IMR-90 (cell line): ENCODE data around the gene TAS2R40. TPM values are rescaled to one million over a fixed set of nuclear protein-coding genes. Genes with fewer than 3 reads are reported as not detected.

Experiments used
- ATAC-seq: fragments of 200-7000 bp; cut with Tn5 transposase; 2 replicates; pipeline ENCODE4 v1.9.1; 2020; ENCODE audit warnings: low read depth, mild to moderate bottlenecking, moderate library complexity
- BruUV-seq: library from RNA; stranded (reverse); fragments of 400-500 nt; replicated peaks from 2 replicates; lab custom pipeline; 2021; lab: Mats Ljungman, UMichigan
- CTCF ChIA-PET: fragments of 300-600 bp; formaldehyde crosslinking; extraction: SDS; loops from one replicate; lab custom pipeline; 2021; ENCODE audit warnings: antibody characterized with exemption; lab: Yijun Ruan, JAX
- POLR2A ChIA-PET: fragments of 300-600 bp; sonication (Branson Sonifier 250); formaldehyde crosslinking; loops from one replicate; lab custom pipeline; 2022; ENCODE audit warnings: antibody characterized with exemption; ENCODE audit not compliant: unreplicated experiment; lab: Charles Lee
- DNase-seq: peaks from one replicate; pipeline ENCODE4 v3.0.0; 2013
- H2AFZ ChIP-seq: replicated peaks from 2 replicates; pipeline ENCODE3; 2013; ENCODE audit warnings: low read length, mild to moderate bottlenecking; ENCODE audit not compliant: poor library complexity
- H2AK5ac ChIP-seq: 2 replicates; pipeline ENCODE4 v1.6.1; 2013; ENCODE audit warnings: low read depth, low read length, inconsistent platforms
- H2AK9ac ChIP-seq: replicated peaks from 2 replicates; pipeline ENCODE3; 2013; ENCODE audit warnings: mild to moderate bottlenecking, low read depth, low read length, moderate library complexity; ENCODE audit not compliant: poor library complexity
- H2BK120ac ChIP-seq: 2 replicates; pipeline ENCODE4 v1.6.1; 2013; ENCODE audit warnings: low read depth, low read length, inconsistent platforms
- H2BK15ac ChIP-seq: 3 replicates; pipeline ENCODE4 v1.6.1; 2013; ENCODE audit warnings: low read depth, low read length, inconsistent platforms
- H2BK20ac ChIP-seq: 2 replicates; pipeline ENCODE4 v1.6.1; 2013; ENCODE audit warnings: low read depth, mild to moderate bottlenecking, inconsistent platforms, low read length, moderate library complexity
- H2BK5ac ChIP-seq: 2 replicates; pipeline ENCODE4 v1.6.1; 2013; ENCODE audit warnings: mild to moderate bottlenecking, low read depth, low read length, inconsistent platforms; ENCODE audit not compliant: poor library complexity, severe bottlenecking
- H3K14ac ChIP-seq: replicated peaks from 2 replicates; pipeline ENCODE4 v1.6.1; 2013; ENCODE audit warnings: low read depth, low read length, inconsistent platforms
- H3K18ac ChIP-seq: 2 replicates; pipeline ENCODE4 v1.6.1; 2013; ENCODE audit warnings: low read depth, low read length, control low read depth
- H3K23ac ChIP-seq: 2 replicates; pipeline ENCODE4 v1.6.1; 2013; ENCODE audit warnings: low read depth, low read length, inconsistent platforms
- H3K27ac ChIP-seq: 2 replicates; pipeline ENCODE4 v1.5.1; 2013; ENCODE audit warnings: mild to moderate bottlenecking, control low read depth, low read length; ENCODE audit not compliant: insufficient read depth
- H3K27me3 ChIP-seq: 2 replicates; pipeline ENCODE4 v1.6.1; 2013; ENCODE audit warnings: low read length; ENCODE audit not compliant: control insufficient read depth, insufficient read depth
- H3K36me3 ChIP-seq: 2 replicates; pipeline ENCODE4 v1.6.1; 2013; ENCODE audit warnings: low read length, mixed read lengths; ENCODE audit not compliant: control insufficient read depth, insufficient read depth
- H3K4ac ChIP-seq: 2 replicates; pipeline ENCODE4 v1.6.1; 2013; ENCODE audit warnings: low read depth, low read length, inconsistent platforms
- H3K4me1 ChIP-seq: 2 replicates; pipeline ENCODE4 v1.6.1; 2013; ENCODE audit warnings: low read length, mixed read lengths; ENCODE audit not compliant: control insufficient read depth, insufficient read depth
- H3K4me2 ChIP-seq: 2 replicates; pipeline ENCODE4 v1.6.1; 2013; ENCODE audit warnings: low read depth, mild to moderate bottlenecking, control low read depth, low read length, moderate library complexity
- H3K4me3 ChIP-seq: 2 replicates; pipeline ENCODE4 v1.5.1; 2013; ENCODE audit warnings: low read depth, mild to moderate bottlenecking, control low read depth, low read length, moderate library complexity; ENCODE audit not compliant: insufficient read depth
- H3K56ac ChIP-seq: 2 replicates; pipeline ENCODE4 v1.6.1; 2013; ENCODE audit warnings: low read length, inconsistent platforms; ENCODE audit not compliant: insufficient read depth; ENCODE audit errors: extremely low read depth
- H3K79me1 ChIP-seq, 2 experiments: 2 replicates each; pipeline ENCODE4 v1.6.1; 2013; ENCODE audit warnings: low read length in 2 of 2, inconsistent platforms in 1 of 2, low read depth in 1 of 2
- H3K9ac ChIP-seq: 2 replicates; pipeline ENCODE4 v1.6.1; 2013; ENCODE audit warnings: low read depth, low read length, control low read depth
- H3K9me1 ChIP-seq: 2 replicates; pipeline ENCODE4 v1.6.1; 2013; ENCODE audit warnings: low read length, inconsistent platforms; ENCODE audit not compliant: insufficient read depth
- H3K9me3 ChIP-seq: 2 replicates; pipeline ENCODE4 v1.6.1; 2013; ENCODE audit warnings: low read length; ENCODE audit not compliant: control insufficient read depth, insufficient read depth
- H4K20me1 ChIP-seq: 2 replicates; pipeline ENCODE4 v1.6.1; 2013; ENCODE audit warnings: low read length, inconsistent platforms; ENCODE audit not compliant: insufficient read depth
- H4K5ac ChIP-seq: 2 replicates; pipeline ENCODE4 v1.6.1; 2013; ENCODE audit warnings: mild to moderate bottlenecking, low read depth, low read length, control low read depth
- H4K8ac ChIP-seq, 2 experiments: 2 replicates each; pipeline ENCODE4 v1.6.1; 2013; ENCODE audit warnings: low read depth in 2 of 2, low read length in 2 of 2, control low read depth in 1 of 2, inconsistent platforms in 1 of 2
- H4K91ac ChIP-seq: 2 replicates; pipeline ENCODE4 v1.6.1; 2013; ENCODE audit warnings: low read depth, low read length, inconsistent platforms; ENCODE audit not compliant: insufficient read depth
- BHLHE40 ChIP-seq: fragments of 150-350 bp; IDR thresholded peaks from 2 replicates; pipeline ENCODE4 v1.6.1; 2016; ENCODE audit warnings: mild to moderate bottlenecking, low read depth, low read length
- CEBPB ChIP-seq: IDR thresholded peaks from 2 replicates; pipeline ENCODE4 v1.6.1; 2012; ENCODE audit warnings: low read depth, low read length, improper control_type of control experiment
- CHD1 ChIP-seq: IDR thresholded peaks from 2 replicates; pipeline ENCODE4 v1.6.1; 2012; ENCODE audit warnings: low read depth, low read length, improper control_type of control experiment
- CTCF ChIP-seq: conservative IDR thresholded peaks from 2 replicates; pipeline ENCODE4 v1.5.1; 2012; ENCODE audit warnings: mild to moderate bottlenecking, low read depth, low read length, improper control_type of control experiment
- ELK1 ChIP-seq: fragments of 150-350 bp; IDR thresholded peaks from 2 replicates; pipeline ENCODE4 v1.6.1; 2016; ENCODE audit warnings: low read depth, mild to moderate bottlenecking, low read length, moderate library complexity, borderline replicate concordance
- FOS ChIP-seq: fragments of 150-350 bp; IDR thresholded peaks from 2 replicates; pipeline ENCODE4 v1.6.1; 2016; ENCODE audit warnings: low read depth, low read length
- MAFK ChIP-seq: IDR thresholded peaks from 2 replicates; pipeline ENCODE4 v1.6.1; 2012; ENCODE audit warnings: low read depth, low read length, improper control_type of control experiment
- MAZ ChIP-seq: IDR thresholded peaks from 2 replicates; pipeline ENCODE4 v1.6.1; 2012; ENCODE audit warnings: low read depth, mild to moderate bottlenecking, low read length, improper control_type of control experiment, moderate library complexity, borderline replicate concordance
- MXI1 ChIP-seq: IDR thresholded peaks from 2 replicates; pipeline ENCODE4 v1.6.1; 2012; ENCODE audit warnings: low read depth, mild to moderate bottlenecking, low read length, moderate library complexity, borderline replicate concordance
- NFE2L2 ChIP-seq: fragments of 150-350 bp; IDR thresholded peaks from 2 replicates; pipeline ENCODE4 v1.6.1; 2016; ENCODE audit warnings: low read depth, mild to moderate bottlenecking, low read length
- POLR2A ChIP-seq: IDR thresholded peaks from 2 replicates; pipeline ENCODE4 v1.6.1; 2012; ENCODE audit warnings: mild to moderate bottlenecking, low read depth, low read length
- RAD21 ChIP-seq: IDR thresholded peaks from 2 replicates; pipeline ENCODE4 v1.6.1; 2012; ENCODE audit warnings: low read length, improper control_type of control experiment
- RCOR1 ChIP-seq: IDR thresholded peaks from 2 replicates; pipeline ENCODE4 v1.6.1; 2012; ENCODE audit warnings: mild to moderate bottlenecking, low read length, improper control_type of control experiment; ENCODE audit not compliant: insufficient replicate concordance
- RFX5 ChIP-seq: IDR thresholded peaks from 2 replicates; pipeline ENCODE4 v1.8.0; 2012; ENCODE audit warnings: low read depth, mild to moderate bottlenecking, low read length, moderate library complexity
- SMC3 ChIP-seq: fragments of 150-350 bp; IDR thresholded peaks from 2 replicates; pipeline ENCODE4 v1.6.1; 2016; ENCODE audit warnings: low read depth, mild to moderate bottlenecking, antibody characterized with exemption, low read length, moderate library complexity
- USF2 ChIP-seq: fragments of 150-350 bp; IDR thresholded peaks from 2 replicates; pipeline ENCODE4 v1.6.1; 2017; ENCODE audit warnings: mild to moderate bottlenecking, antibody characterized with exemption, low read length, low read depth
- WGBS, 2 experiments: methylation state at CpG; one replicate each; pipeline versions ENCODE4 v1.1.5 to v1.1.7; 2013; ENCODE audit warnings: missing lambda C conversion rate in 2 of 2; ENCODE audit not compliant: insufficient read length in 1 of 2; ENCODE audit errors: extremely low coverage in 2 of 2; 5-methylcytosine and 5-hydroxymethylcytosine counted together
- dilution Hi-C: fragments of 300-500 bp; cut with HindIII; formaldehyde crosslinking; loops from one replicate; pipeline ENCODE4 v1.14.3; 2018; ENCODE audit warnings: low sequenced_read_pairs; ENCODE audit not compliant: unreplicated experiment
- in situ Hi-C: fragments of 300-500 bp; cut with MboI; formaldehyde crosslinking; loops from 3 replicates; pipeline ENCODE4 v1.14.3; 2019; ENCODE audit warnings: low sequenced_read_pairs, inconsistent platforms, mixed read lengths
- intact Hi-C: fragments of 100-400 bp; cut with micrococcal nuclease; formaldehyde crosslinking; loops from 2 replicates; pipeline ENCODE4 v1.10.0; 2022
- polyA plus RNA-seq, 3 experiments: library from polyadenylated mRNA; depleted of rRNA; stranded (reverse); fragments of >200 nt; gene quantifications; 2 replicates each; pipeline ENCODE4 v1.2.3, GENCODE V29; 2012; ENCODE audit warnings: low replicate concordance in 1 of 3
- total RNA-seq: library from RNA; depleted of rRNA; stranded (reverse); fragments of >200 nt; gene quantifications from 2 replicates; pipeline ENCODE4 v1.2.3, GENCODE V29; 2012

The TAS2R40 gene
- total and polyA plus RNA-seq, 2 of the 4 experiments (the other 2 are of a cell fraction), result not detected

- H3K23ac ChIP-seq, result no peak overlapping the region
- no peak overlapping the region for H2BK120ac ChIP-seq
- no peaks in the 10 kb centered on the region for H3K36me3 ChIP-seq
- no peaks in the 10 kb centered on the region for H3K27me3 ChIP-seq
- no TSS peak for BruUV-seq
- no peaks in the 10 kb centered on the region for H3K4me1 ChIP-seq
- no peak overlapping the region for H2BK15ac ChIP-seq
- CTCF ChIA-PET, result no interaction called here
- TF ChIP-seq CHD1, result no peak
- TF ChIP-seq NFE2L2, result no peak
- TF ChIP-seq CEBPB, result no peak
- TF ChIP-seq FOS, result no peak
- TF ChIP-seq ELK1, result no peak
- TF ChIP-seq USF2, result no peak
- TF ChIP-seq MAFK, result no peak
- TF ChIP-seq RAD21, result no peak
- no peak for TF ChIP-seq RCOR1
- no peak for TF ChIP-seq BHLHE40
- TF ChIP-seq MAZ, result no peak
- TF ChIP-seq MXI1, result no peak
- no peak for TF ChIP-seq CTCF
- TF ChIP-seq POLR2A, result no peak
- no peak for TF ChIP-seq RFX5
- TF ChIP-seq SMC3, result no peak
- POLR2A ChIA-PET, result no interaction called here
- H2BK5ac ChIP-seq, result no peak overlapping the region
- H3K9me3 ChIP-seq, result no peaks in the 10 kb centered on the region
- no peak overlapping the region for H2AK9ac ChIP-seq
- no peak overlapping the region for H3K4me3 ChIP-seq
- no peak overlapping the region for H2BK20ac ChIP-seq
- no peak overlapping the region for H3K4ac ChIP-seq
- no peak overlapping the region for H4K91ac ChIP-seq
- H4K20me1 ChIP-seq, result no peaks in the 10 kb centered on the region
- no peaks in the 10 kb centered on the region for H3K9me1 ChIP-seq
- no peak overlapping the region for H3K9ac ChIP-seq
- H4K8ac ChIP-seq, result no peak overlapping the region
- no peak overlapping the region for H3K56ac ChIP-seq
- no CpG with 5 or more reads among the region's 2 CpGs for WGBS, 2 experiments
- H3K4me2 ChIP-seq, result no peak overlapping the region
- no peak for DNase-seq
- ATAC-seq, result no peak
- H2AFZ ChIP-seq, result no peak overlapping the region
- intact Hi-C loops, result no loop called here
- no peak overlapping the region for H3K27ac ChIP-seq
- no peak overlapping the region for H3K14ac ChIP-seq
- H3K18ac ChIP-seq, result no peak overlapping the region
- dilution Hi-C loops, result no loop called here
- H2AK5ac ChIP-seq, result no peak overlapping the region
- H3K79me1 ChIP-seq, result no peaks in the 10 kb centered on the region
- in situ Hi-C loops, result no loop called here
- no peak overlapping the region for H4K5ac ChIP-seq
Measured at GRCh38 chr7:143193880-143194279, 28.0 kb upstream of the TAS2R40 start.
